CD4-positive, alpha-beta T cell treated with Interleukin-12 subunit alpha and Interleukin-12 subunit beta, for 1 hour (primary cell): ENCODE measurements around the gene CDK6.

Experiments used
- DNase-seq: peaks from one replicate; pipeline ENCODE4 v3.0.0-alpha.2; 2020

The CDK6 gene

GRCh38 chr7:92669616-92670165, 166.7 kb downstream of the CDK6 start:
- DNase-seq: no peak

GRCh38 chr7:92668564-92668963, 167.8 kb downstream of the CDK6 start:
- DNase-seq: no peak

DNA sequence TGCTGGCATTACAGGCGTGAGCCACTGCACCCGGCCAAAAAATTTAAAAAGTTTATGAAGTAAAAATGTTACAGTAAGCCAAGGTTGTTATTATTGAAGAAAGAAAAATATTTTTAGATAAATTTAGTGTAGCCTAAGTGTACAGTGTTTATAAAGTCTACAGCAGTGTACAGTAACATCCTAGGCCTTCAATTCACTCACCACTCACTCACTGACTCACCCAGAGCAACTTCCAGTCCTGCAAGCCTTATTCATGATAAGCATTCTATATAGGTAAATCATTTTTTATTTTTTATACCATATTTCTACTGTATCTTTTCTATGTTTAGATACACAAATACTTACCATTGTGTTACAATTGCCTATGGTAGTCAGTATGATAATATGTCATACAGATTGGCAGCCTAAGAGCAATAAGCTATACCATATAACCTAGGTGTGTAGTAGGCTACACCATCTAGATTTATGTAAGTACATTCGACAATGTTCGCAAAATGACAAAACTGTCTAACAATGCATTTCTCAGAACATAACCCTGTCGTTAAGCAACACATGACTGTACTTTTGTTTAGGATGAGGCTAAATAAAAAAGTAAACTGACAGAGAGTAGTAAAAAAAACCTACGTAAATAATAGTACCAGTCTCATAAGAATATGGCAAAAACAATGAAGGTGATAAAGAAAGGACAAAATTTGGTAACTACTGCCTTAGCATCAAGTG, 168.4 kb downstream of the CDK6 start:
- DNase-seq: no peak

GRCh38 chr7:92665926-92666325, 170.4 kb downstream of the CDK6 start:
- DNase-seq: no peak

- no peak for DNase-seq
Measured at GRCh38 chr7:92661651-92662050, 174.7 kb downstream of the CDK6 start.

GRCh38 chr7:92658671-92659070, 177.7 kb downstream of the CDK6 start:
- DNase-seq: no peak

DNA sequence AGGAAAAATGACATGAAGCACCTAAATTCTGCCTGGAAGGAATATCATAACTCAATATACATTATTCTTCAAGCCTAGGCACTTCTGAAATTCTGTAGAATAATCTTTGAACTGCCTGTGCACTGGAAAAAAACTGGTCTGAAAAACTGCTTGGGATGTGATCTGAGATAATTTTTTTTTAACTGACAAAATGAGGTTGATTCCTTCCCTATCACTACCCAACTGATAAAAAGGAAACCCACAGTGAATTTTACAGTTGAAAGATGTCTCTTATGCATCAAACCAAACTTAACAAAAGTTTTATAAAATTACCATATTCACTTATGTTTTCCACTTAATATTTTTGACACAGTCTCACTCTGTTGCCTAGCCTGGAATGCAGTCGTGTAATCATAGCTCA, 179.0 kb downstream of the CDK6 start:
- DNase-seq: no peak

- no peak for DNase-seq
Measured at GRCh38 chr7:92656121-92656520, 180.3 kb downstream of the CDK6 start.

GRCh38 chr7:92655346-92655884, 181.0 kb downstream of the CDK6 start:
- DNase-seq: no peak

DNA sequence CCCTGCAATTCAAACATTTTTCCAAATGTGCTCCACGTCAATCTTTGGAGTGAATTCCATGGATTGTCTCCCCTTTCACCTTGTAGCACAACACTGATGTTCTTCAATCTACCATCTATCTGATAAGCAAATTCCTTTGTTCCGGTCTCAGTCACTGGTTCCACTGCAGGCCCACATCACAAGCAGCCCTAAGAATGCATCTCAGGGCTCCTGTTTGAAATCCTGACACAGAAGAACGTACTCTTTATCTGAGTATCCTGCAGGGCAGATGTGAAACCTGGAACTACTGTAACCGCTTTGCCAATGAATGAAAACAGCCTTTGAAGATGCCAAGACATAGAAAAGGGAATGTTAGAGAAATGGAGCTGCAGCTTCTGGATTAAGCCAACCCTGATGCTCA, 183.2 kb downstream of the CDK6 start:
- DNase-seq: no peak

DNA sequence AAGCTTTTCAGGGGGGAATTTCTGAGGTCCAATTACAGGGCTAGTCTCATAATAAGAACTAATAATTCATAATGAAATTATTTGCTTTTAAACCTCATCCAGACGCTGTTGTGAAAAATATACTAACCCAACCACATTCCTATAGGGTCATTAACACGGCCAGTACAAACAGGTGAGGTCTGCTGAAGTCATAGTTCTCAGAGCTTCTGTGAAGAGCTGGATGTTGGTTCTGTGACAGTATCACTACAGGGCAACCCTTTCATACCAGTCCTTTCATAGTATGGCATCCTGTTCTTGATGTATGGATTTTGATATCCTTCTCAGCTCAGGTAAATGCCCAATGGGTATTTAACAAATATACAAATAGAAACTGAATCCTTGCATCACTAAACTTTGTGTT, 183.8 kb downstream of the CDK6 start:
- DNase-seq: no peak

- no peak for DNase-seq
Measured at GRCh38 chr7:92650391-92650790, 186.0 kb downstream of the CDK6 start.

DNA sequence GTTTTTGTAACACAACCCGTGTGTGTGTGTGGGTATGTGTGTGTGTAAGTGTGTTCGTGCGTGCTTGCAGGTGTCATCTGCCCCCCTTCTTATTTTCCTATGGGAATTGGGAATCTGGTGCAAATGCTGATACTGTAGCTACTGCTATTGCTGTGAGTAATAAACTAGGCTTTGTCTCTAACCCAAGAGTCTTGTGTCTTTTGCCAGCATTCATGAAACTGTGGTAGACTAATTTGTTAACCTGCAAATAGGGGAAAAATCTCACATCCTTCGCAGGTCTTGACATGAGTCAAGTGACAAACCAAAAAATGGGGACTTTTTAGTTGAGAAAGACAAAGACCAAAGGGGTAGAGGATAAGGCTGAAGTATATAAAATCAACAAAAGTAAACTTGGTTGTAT, 188.3 kb downstream of the CDK6 start:
- DNase-seq: no peak

DNA sequence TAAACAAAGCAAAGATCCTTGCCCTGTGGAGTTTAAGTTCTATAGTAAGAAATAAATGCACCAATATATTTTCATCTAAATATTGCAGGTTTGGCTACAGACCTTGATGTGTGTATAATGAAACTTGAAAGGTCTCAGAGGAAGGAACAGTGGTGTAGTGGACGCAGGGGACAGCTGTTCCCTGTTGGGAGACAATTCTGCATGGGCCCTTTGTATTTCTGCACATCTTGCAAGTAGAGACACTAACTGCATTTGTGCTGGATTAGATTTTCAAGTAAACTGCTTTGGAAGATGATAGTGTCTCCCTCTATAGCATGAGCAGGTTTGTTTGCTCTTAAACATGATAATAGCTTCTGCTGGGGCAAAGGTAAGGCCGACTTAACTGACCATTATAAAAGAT, 188.7 kb downstream of the CDK6 start:
- no peak for DNase-seq

- DNase-seq: no peak
Measured at GRCh38 chr7:92647011-92647625, 189.3 kb downstream of the CDK6 start.

GRCh38 chr7:92645114-92646061, 191.0 kb downstream of the CDK6 start:
- no peak for DNase-seq

GRCh38 chr7:92644406-92645113, 191.8 kb downstream of the CDK6 start:
- DNase-seq: no peak

DNA sequence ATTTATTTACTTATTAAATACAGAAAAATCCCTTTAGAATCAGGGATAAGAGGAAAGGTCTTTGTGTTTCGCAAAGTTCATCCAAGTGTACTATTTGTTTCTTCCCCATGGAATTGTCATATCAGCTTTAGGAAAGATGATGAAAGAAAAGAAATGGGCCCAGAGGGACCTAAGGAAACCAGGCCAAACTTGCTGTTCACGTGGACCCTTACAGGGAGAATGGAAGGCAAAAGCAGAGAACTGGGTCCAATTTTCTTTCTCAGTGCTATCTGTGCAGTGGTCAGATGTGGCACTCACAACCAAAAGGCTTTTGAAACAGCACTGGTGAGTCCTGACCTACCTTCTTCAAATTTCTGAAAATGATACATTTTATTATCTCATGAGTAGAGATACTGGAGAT, 192.6 kb downstream of the CDK6 start:
- DNase-seq: no peak

- peak; percentile 55 for DNase-seq
Measured at GRCh38 chr7:92641921-92642511, 194.4 kb downstream of the CDK6 start.

DNA sequence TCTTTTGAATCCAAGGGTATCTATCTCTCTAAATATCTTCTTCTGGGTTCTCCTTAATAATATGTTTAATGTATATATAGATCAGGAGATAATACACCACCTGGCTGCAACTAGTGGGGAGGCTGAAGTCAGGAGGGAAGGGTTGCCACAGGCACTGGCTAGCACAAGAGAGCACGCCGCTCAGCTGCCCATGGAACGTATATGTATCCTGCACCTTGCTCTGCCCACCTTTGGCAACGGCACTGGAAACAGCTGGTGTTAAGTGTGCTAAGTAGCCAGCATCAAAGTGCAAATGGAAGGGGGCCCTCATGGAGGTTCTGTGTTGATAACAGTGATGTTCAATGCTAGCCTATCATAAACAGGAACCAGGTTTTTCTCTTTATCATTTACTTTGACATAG, 196.4 kb downstream of the CDK6 start:
- no peak for DNase-seq

GRCh38 chr7:92639213-92639896, 197.0 kb downstream of the CDK6 start:
- DNase-seq: no peak
